Endothelial cell (in vitro differentiated cells): Measurements from ENCODE around the gene BAHD1. TPM values are rescaled to one million over a fixed set of nuclear protein-coding genes. Genes with fewer than 3 reads are reported as not detected.

Experiments
- DNase-seq: peaks from one replicate; pipeline ENCODE4 v3.0.0; 2021; ENCODE audit warnings: low spot score
- H3K27ac Mint-ChIP-seq: one replicate; pipeline ENCODE4 v1.8.0; 2021; ENCODE audit warnings: mixed read lengths, inconsistent platforms; ENCODE audit not compliant: unreplicated experiment
- H3K27me3 Mint-ChIP-seq: one replicate; pipeline ENCODE4 v1.8.0; 2021; ENCODE audit warnings: mild to moderate bottlenecking, moderate library complexity, mixed read lengths, inconsistent platforms; ENCODE audit not compliant: unreplicated experiment
- H3K36me3 Mint-ChIP-seq: one replicate; pipeline ENCODE4 v1.8.0; 2021; ENCODE audit warnings: mild to moderate bottlenecking, low read depth, mixed read lengths, inconsistent platforms; ENCODE audit not compliant: unreplicated experiment
- H3K4me1 Mint-ChIP-seq: one replicate; pipeline ENCODE4 v1.8.0; 2021; ENCODE audit warnings: mild to moderate bottlenecking, mixed read lengths, inconsistent platforms; ENCODE audit not compliant: unreplicated experiment
- H3K4me3 Mint-ChIP-seq: one replicate; pipeline ENCODE4 v1.8.0; 2021; ENCODE audit warnings: mild to moderate bottlenecking, mixed read lengths, inconsistent platforms; ENCODE audit not compliant: unreplicated experiment
- H3K9me3 Mint-ChIP-seq: one replicate; pipeline ENCODE4 v1.8.0; 2021; ENCODE audit warnings: mixed read lengths, inconsistent platforms; ENCODE audit not compliant: unreplicated experiment
- CTCF ChIP-seq: fragments of 200-600 bp; sonication (generic); IDR thresholded peaks from one replicate; pipeline ENCODE4 v1.5.0; 2021; ENCODE audit warnings: antibody characterized with exemption; ENCODE audit not compliant: unreplicated experiment
- total RNA-seq: library from RNA; stranded (reverse); fragmentation: NEBNext Ultra II Directional; extraction: Animal tissue kit (Norgen Biotek cat#: 25700); gene quantifications from one replicate; pipeline ENCODE4 v1.2.1, GENCODE V29; 2021; ENCODE audit not compliant: unreplicated experiment

BAHD1 gene
- total RNA-seq, 1 donor from 2014 or later, result 20.4 TPM

- H3K27ac Mint-ChIP-seq, result no peak overlapping the region
- H3K4me1 Mint-ChIP-seq, result no peaks in the 10 kb centered on the region
- H3K9me3 Mint-ChIP-seq, result no peaks in the 10 kb centered on the region
- TF ChIP-seq CTCF, result no peak
- H3K27me3 Mint-ChIP-seq, result no peaks in the 10 kb centered on the region
- DNase-seq, result no peak
- H3K36me3 Mint-ChIP-seq, result no peaks in the 10 kb centered on the region
- H3K4me3 Mint-ChIP-seq, result no peak overlapping the region
Observed at GRCh38 chr15:40487816-40488682, 47.3 kb downstream of the BAHD1 start.

GRCh38 chr15:40489274-40490175, 48.8 kb downstream of the BAHD1 start:
- DNase-seq, result no peak
- H3K4me1 Mint-ChIP-seq, result no peaks in the 10 kb centered on the region
- no peaks in the 10 kb centered on the region for H3K36me3 Mint-ChIP-seq
- H3K27me3 Mint-ChIP-seq, result no peaks in the 10 kb centered on the region
- H3K4me3 Mint-ChIP-seq, result no peak overlapping the region
- H3K27ac Mint-ChIP-seq, result no peak overlapping the region
- TF ChIP-seq CTCF, result no peak
- H3K9me3 Mint-ChIP-seq, result no peaks in the 10 kb centered on the region

GRCh38 chr15:40493089-40493840, 52.5 kb downstream of the BAHD1 start:
- peaks cover 3% of the 10 kb centered on the region for H3K27me3 Mint-ChIP-seq
- H3K27ac Mint-ChIP-seq, result no peak overlapping the region
- H3K4me3 Mint-ChIP-seq, result no peak overlapping the region
- no peak for DNase-seq
- H3K4me1 Mint-ChIP-seq, result no peaks in the 10 kb centered on the region
- H3K36me3 Mint-ChIP-seq, result no peaks in the 10 kb centered on the region
- TF ChIP-seq CTCF, result no peak
- H3K9me3 Mint-ChIP-seq, result no peaks in the 10 kb centered on the region

- Mint-ChIP-seq H3K4me3 (no peak overlapping the region), H3K9me3 (no peaks in the 10 kb centered on the region), H3K27me3 (peaks cover 3% of the 10 kb centered on the region), H3K36me3 (no peaks in the 10 kb centered on the region), H3K27ac (no peak overlapping the region), H3K4me1 (no peaks in the 10 kb centered on the region)
- no peak for TF ChIP-seq CTCF
- DNase-seq, result no peak
Observed at GRCh38 chr15:40495516-40495915, 54.8 kb downstream of the BAHD1 start.
